ENCODE data around the gene FOXN3.
A peak's percentile ranks its signal among the peaks of the same experiment; 100 is the strongest.

The FOXN3 gene

DNA sequence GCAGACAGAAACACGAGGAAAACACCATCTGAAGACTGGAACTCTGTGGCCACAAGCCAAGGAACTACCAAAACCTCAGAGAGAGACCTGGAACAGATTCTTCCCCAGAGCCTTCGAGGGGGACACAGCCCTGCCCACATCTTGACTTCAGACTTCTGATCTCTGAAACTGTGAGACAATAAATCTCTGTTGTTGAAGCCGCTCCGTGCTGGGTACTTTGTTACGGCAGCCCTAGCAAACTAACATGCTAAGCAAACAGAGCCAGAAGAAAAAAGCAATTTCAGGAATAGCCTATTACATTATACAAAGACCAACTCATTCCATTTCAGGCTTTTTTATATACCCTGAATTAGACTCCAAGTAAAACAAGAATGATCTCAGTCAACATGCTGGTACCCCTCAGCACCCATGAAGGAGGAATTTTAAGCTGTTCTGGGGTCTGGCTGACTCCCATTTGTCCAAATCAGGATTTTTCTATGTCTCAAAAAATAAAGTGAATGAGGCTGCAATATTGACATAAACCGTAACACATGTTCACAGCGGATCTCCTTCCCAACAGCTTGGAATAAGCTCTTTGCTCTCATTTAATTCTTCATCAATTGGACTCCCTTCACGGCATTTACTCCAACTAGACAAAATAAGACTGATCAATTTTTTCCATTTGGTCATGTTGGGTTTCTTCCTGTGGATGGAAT lies 190.1 kb downstream of the FOXN3 start:
- in situ Hi-C loops (cut with HindIII; ENCODE audit: low pct_unique_long_range_greater_than_20kb, low sequenced_read_pairs), result no loop called here
- no peak for DNase-seq (ENCODE audit: low read depth in 1 of 2, low spot score in 1 of 2)
- TF ChIP-seq JUND (IDR thresholded peaks at IDR 0.05; ENCODE audit: low read depth), result no peak

DNA sequence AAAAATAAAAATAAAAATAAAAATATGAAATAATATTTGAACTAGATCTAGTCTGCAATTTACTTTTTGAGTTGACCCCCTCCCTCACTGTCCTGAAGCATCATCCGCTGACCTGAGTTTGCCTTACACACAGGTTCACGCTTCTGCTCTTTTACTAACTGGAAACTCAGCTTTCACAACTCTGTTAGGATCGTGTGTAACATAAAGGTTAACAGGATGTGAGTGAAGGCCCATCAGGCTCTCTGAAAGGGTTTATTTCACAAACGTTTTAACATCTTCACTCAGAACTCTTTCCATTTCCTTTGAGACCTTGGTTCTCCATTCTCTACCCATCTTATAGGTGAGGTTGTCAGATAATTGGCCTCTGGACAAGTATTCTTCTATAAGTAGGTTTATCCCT lies 191.4 kb downstream of the FOXN3 start:
- in situ Hi-C loops (cut with HindIII; ENCODE audit: low pct_unique_long_range_greater_than_20kb, low sequenced_read_pairs), result no loop called here

DNA sequence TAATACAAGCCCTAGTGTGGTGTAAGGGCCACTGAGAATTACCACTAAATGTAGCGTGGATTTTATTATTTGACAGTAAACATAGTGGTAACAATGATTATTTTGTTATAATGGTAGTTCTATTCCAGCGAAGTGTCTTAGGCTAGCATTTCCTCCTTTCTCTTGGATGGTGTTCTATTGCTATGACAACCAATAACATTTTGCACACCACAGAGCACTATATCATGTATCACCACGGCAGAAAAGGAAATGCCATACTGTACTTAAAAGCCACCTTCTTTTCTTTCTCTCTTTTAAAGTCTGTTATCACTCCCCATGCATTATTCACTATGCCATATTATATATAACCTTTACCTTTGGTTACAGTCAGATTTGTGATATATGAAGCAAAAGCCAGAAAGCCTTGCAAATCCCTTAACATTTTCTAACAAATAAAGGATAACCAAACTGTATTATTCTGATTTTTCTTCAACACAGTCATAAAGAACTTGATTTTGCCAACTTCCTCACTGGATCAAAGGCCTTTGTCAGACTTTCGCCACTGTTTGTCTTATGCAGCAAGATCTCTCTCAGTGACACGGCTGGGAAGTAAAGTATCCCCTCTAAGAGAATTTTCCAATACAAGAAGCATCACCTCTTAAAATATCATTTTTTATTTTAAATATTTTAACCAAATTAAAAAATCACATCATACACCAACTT lies 195.8 kb downstream of the FOXN3 start:
- TF ChIP-seq JUND (IDR thresholded peaks at IDR 0.05; ENCODE audit: low read depth), result no peak
- DNase-seq (ENCODE audit: low read depth in 1 of 2, low spot score in 1 of 2), result no peak
- in situ Hi-C loops (cut with HindIII; ENCODE audit: low pct_unique_long_range_greater_than_20kb, low sequenced_read_pairs), result no loop called here

More for the DNA sequence above, 191.4 kb downstream of the FOXN3 start:
- DNase-seq (ENCODE audit: low read depth in 1 of 2, low spot score in 1 of 2), result no peak
- no peak for TF ChIP-seq JUND (IDR thresholded peaks at IDR 0.05; ENCODE audit: low read depth)

DNA sequence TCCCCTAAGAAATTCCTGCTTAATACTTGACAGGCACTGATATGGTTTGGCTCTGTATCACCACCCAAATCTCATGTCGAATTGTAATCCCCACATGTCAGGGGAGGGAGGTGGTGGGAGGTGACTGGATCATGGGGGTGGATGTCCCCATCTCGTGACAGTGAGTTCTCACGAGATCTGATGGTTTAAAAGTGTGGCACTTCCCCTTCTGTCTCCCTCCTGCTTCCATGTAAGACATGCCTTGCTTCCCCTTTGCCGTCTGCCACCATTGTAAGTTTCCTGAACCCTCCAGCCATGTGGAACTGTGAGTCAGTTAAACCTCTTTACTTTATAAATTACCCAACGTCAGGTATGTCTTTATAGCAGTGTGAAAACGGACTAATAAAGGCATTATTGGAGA lies 198.0 kb downstream of the FOXN3 start:
- no peak for DNase-seq (ENCODE audit: low read depth in 1 of 2, low spot score in 1 of 2)
- in situ Hi-C loops (cut with HindIII; ENCODE audit: low pct_unique_long_range_greater_than_20kb, low sequenced_read_pairs), result no loop called here
- TF ChIP-seq JUND (IDR thresholded peaks at IDR 0.05; ENCODE audit: low read depth), result no peak

DNA sequence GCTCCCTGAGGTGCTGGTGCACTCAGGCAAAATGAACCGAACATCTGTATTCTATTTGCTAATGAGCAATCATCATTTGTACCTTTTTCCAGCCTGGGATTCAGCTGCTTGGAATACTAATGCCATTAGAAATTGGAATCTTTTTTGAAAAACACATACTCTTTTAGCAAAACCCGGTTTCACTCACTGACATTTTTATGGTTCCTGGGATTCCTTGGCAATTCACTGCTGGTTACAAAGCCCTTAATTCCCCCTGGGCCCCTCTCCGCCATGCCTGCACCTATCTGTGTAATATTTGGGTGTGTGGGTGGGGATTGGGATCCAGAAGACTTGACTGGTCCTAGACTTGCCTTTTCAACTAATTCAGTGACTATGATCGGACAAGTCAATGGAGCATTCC lies 199.1 kb downstream of the FOXN3 start:
- no peak for TF ChIP-seq JUND (IDR thresholded peaks at IDR 0.05; ENCODE audit: low read depth)
- in situ Hi-C loops (cut with HindIII; ENCODE audit: low pct_unique_long_range_greater_than_20kb, low sequenced_read_pairs), result no loop called here

DNA sequence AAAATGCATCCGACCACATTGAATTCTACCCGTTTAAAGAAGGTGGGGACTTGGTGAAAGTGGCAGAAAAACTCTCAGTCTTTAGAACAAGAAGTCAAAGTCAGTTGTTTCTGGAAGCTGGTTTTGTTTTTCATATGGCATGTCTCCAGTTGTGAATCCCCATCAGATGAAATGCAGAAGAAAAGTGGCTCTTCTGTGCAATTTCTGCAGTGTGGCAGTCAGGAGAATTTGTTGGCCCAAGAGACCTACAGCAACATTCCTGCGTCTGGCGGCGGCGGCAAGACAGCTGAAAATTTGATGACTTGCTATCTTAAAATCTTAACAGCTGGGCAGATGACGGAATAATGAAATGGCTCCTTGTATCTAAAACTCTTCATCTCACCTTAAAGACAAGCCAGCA lies 201.5 kb downstream of the FOXN3 start:
- DNase-seq (ENCODE audit: low read depth in 1 of 2, low spot score in 1 of 2), result no peak
- in situ Hi-C loops (cut with HindIII; ENCODE audit: low pct_unique_long_range_greater_than_20kb, low sequenced_read_pairs), result no loop called here
- no peak for TF ChIP-seq JUND (IDR thresholded peaks at IDR 0.05; ENCODE audit: low read depth)

More for the DNA sequence above, 199.1 kb downstream of the FOXN3 start:
- no peak for DNase-seq (ENCODE audit: low read depth in 1 of 2, low spot score in 1 of 2)

DNA sequence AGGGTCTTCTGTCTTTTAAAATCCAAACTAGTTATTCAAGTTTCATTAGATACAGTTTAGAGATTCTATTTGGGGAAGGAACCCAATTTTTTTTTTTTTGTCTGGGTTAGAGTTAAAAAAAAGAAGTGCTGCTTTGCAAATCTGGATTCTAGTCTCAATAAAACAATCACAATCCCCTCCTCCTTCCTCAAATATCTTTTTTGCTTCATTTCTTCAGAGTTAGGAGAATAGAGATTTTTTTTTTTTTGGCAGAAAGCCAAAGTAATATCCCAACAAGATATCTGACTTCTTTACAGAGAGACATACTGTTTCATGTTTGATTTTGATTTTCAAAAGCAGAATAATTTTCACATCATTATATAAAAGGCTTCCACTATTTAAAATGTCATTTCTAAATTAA lies 201.9 kb downstream of the FOXN3 start:
- no peak for TF ChIP-seq JUND (IDR thresholded peaks at IDR 0.05; ENCODE audit: low read depth)
- in situ Hi-C loops (cut with HindIII; ENCODE audit: low pct_unique_long_range_greater_than_20kb, low sequenced_read_pairs), result no loop called here
- DNase-seq (ENCODE audit: low read depth in 1 of 2, low spot score in 1 of 2), result no peak

DNA sequence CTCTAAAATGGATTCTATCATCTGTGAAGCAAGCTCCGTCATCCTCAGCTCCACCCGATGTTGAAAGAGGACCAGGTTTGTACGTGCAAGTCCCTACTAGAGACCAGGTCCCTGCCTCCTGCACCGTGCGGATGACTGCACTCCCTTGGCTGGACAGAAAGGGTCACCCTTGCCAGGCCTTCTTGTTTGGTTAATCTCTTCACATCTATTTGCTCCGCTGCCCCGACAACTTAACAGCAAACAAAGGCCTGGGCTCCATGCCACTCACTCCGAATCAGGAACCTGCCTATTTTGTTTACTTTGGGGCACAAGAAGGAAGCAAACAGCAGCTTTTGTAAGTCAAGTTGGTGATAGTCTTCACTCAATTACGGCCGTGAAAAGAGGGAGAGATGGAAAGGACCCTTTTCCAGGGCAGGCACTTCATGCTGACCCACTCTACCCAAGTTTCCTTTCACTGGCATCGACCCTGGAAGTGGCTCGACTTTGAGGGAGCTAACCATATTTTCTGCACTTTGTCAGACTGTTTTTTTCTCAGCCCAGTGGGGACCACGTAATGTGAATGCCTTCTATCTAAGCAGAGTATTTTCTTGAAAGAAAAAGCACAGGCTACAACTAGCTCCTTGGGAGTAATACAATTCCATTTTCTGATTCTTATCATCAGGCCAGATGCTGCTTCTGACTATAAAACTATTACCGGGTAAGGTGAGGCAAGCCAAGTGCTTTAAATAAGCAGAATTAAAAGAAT lies 202.6 kb downstream of the FOXN3 start:
- no peak for TF ChIP-seq JUND (IDR thresholded peaks at IDR 0.05; ENCODE audit: low read depth)
- DNase-seq (ENCODE audit: low read depth in 1 of 2, low spot score in 1 of 2), result peak; percentile 66 to 91
- in situ Hi-C loops (cut with HindIII; ENCODE audit: low pct_unique_long_range_greater_than_20kb, low sequenced_read_pairs), result no loop called here

DNA sequence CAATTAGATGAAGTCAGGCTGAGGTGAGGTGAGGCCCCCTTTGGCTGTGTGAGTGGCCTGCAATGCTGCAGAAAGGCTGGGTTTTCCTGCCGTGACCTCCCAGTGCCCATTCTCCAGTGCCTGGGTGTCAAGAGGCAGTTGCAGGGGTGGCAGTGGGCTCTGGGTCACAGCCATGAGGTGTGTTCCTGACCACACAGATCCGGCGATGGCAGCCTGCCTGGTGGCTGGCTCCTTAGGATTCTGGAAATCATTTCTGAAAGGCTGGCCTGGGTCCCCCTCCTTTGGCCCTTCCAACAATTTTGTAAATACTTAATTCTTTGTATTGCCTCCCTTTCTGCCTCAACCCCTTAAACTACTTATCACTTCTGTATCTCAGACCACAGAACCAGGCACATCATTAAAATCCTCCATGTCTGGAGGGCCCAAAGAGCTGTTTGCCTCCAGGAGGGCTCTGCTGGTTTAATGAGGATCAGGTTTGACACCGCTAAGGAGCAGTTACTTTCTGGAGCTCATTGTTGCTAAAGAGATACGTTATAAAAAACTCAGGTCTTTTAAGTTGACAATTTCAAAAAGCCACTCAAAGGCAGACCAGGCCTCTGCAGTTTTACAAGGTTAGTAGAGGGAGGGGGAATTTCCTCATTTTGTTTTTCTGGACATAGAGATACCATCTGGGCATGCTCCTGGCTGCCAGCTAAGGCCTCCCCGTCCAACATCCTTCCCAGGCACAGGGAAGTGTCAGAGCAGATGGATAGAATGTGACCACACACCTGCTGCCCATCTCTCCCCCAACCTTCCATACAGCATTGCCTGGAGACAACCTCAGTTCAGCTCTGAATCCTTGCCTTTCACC lies 204.4 kb downstream of the FOXN3 start:
- no peak for TF ChIP-seq JUND (IDR thresholded peaks at IDR 0.05; ENCODE audit: low read depth)
- peak; percentile 13 to 28 for DNase-seq (ENCODE audit: low read depth in 1 of 2, low spot score in 1 of 2)
- in situ Hi-C loops (cut with HindIII; ENCODE audit: low pct_unique_long_range_greater_than_20kb, low sequenced_read_pairs), result no loop called here

DNA sequence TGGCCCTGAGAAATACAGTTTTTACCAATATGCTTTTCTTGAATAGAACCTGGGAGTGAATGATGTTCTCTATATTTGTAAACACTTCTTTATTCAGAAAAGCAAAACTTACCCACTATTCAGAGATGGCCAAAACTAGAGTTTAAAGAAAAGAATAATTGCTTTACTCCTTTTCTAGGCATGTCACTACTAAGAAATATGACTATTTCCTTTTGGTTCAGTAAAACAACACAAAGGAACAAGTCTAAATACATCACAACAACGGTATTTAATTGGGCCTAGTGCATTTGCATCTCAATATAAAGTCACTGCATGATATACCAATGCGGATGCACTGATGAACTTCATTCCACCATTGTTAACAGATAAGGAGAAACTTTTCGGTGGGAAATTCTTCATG lies 207.5 kb downstream of the FOXN3 start:
- TF ChIP-seq JUND (IDR thresholded peaks at IDR 0.05; ENCODE audit: low read depth), result no peak
- in situ Hi-C loops (cut with HindIII; ENCODE audit: low pct_unique_long_range_greater_than_20kb, low sequenced_read_pairs), result no loop called here
- DNase-seq (ENCODE audit: low read depth in 1 of 2, low spot score in 1 of 2), result no peak

DNA sequence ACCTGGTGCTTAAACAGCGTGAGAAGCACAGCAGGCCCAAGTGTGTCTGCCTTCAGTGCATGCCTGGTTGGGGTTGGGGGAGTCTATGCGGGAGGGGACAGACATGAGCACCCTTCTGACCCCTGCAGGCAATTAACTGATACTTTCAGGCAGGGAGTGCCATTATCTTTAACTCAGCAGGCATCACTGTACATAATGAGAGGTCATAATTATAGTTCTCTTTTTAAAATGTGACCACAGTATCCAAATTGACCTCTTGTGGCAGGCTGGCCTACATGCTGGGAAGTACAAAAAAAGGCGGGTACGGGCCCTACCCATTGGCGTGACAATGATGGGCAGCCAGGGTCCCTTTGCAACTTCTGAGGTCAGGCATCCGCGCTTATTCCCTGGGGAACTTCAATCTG lies 209.1 kb downstream of the FOXN3 start:
- no peak for DNase-seq (ENCODE audit: low read depth in 1 of 2, low spot score in 1 of 2)
- no peak for TF ChIP-seq JUND (IDR thresholded peaks at IDR 0.05; ENCODE audit: low read depth)
- in situ Hi-C loops (cut with HindIII; ENCODE audit: low pct_unique_long_range_greater_than_20kb, low sequenced_read_pairs), result no loop called here

DNA sequence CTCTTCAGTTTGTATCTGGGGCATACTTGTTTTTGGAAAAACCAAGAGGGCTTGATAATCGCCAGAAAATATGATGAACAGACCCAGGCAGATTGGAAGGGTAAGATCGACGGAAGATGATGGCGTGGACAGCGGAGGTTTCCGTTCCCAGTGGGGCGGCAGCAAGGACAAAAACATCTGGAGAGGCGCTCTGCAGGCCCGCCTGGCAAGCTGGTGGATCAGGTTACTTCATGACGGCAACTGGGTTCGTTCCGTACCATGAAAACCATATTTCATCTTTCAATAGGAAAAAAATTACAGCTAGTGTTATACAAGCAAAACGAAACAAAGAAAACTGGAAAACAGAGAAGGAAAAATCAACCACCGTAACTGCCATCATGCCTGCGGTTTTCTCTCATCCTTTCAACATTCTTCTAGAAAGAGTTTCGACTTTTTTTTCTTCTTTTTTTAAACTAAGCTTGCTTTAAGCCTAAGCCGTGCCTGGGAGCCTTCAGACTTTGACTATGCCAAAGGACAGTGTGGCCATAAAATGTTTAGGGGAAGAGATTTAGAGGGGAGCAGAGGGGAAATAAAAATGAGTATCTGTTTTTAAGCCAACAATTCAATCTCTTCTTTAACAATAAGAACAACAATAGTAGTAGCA lies 210.5 kb downstream of the FOXN3 start:
- no peak for DNase-seq (ENCODE audit: low read depth in 1 of 2, low spot score in 1 of 2)
- in situ Hi-C loops (cut with HindIII; ENCODE audit: low pct_unique_long_range_greater_than_20kb, low sequenced_read_pairs), result no loop called here
- no peak for TF ChIP-seq JUND (IDR thresholded peaks at IDR 0.05; ENCODE audit: low read depth)

Data from T47D (cell line).